NCI-H510A treated with DMSO at 0.1 percent for 48 hours (cell line): ENCODE results near the gene C3orf20.

ENCODE experiments used
- DNase-seq: peaks from one replicate; lab custom pipeline; 2025; lab: John Stamatoyannopoulos, UW

C3orf20 gene

GRCh38 chr3:14775011-14775410 is 100.1 kb downstream of the C3orf20 start:
- no peak for DNase-seq

DNA sequence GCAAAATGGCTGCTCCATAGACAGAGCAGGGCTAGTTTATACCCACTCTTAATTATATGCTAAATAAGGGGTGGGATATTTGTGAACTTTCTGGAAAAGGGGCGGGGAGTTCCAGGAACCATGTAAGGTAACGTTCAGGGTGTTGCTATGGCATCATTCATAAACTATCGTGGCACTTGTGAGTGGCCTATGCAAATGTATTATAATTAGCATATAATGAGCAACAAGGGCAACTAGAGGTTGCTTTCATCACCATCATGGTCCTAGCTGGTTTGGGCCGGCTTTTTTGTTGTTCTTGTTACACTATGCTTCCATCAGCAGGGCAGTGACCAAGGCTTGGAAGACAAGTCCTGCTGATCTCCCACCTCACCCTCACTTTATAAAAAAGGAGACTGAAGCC is 100.6 kb downstream of the C3orf20 start:
- DNase-seq, result no peak

DNA sequence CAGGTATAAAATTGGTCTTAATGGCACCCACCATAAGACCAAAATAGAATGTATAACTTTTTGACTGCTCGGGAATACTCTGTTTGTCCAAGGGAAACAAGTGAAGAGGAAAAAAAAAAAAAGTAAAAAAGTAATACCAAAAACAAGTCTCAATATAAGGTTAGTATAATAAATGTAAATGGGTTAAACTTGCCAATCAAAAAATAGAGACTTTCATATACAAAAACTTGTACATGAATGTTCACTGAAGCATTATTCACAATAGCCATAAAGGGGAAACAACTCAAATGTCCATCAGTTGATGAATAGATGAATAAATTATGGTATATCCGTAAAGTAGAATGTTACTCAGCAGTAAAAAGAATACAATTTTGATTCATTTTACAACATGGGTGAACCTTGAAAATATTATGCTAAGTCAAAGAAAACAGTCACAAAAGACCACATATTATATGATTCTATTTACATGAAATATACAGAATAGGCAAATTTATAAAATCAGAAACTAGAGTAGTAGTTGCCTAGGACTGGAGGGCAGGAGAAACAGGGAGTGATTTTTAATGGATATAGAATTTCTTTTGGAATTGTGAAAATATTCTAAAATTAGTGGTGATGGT is 104.2 kb downstream of the C3orf20 start:
- no peak for DNase-seq

DNA sequence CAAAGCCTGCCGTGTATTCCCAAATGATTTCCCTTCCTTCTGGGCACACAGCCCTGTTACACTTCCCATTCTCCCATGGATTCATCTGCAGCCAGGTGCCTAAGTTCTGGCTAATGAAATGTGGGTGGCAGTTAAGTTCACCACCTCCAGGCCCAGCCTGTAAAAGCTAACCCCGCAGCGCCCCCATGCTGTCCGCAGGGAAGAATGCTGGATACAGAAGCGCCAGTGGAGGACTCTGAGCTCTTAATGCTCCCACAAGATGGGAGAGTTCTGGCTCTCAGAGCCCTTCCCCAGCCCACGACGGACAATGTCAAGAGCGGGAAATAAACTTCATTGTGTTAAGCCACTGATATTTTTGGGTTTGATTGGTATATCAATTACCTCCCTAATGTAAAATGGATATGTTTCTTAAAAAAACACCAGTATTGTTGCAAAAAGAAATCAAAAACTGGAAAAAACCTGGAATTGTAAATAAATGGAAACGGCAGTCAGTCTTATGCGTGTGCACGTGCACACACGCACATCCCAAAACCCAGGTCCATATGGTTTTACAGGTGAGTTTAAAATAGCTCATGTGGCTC is 106.1 kb downstream of the C3orf20 start:
- peak; percentile 2 for DNase-seq

- DNase-seq, result no peak
These were observed 108.6 kb downstream of the C3orf20 start for GRCh38 chr3:14783480-14784086.

GRCh38 chr3:14784087-14784681 is 109.2 kb downstream of the C3orf20 start:
- no peak for DNase-seq

- DNase-seq, result no peak
These were observed 110.5 kb downstream of the C3orf20 start for GRCh38 chr3:14785207-14786155.

GRCh38 chr3:14786369-14786768 is 111.4 kb downstream of the C3orf20 start:
- DNase-seq, result no peak

GRCh38 chr3:14787630-14788029 is 112.7 kb downstream of the C3orf20 start:
- no peak for DNase-seq

DNA sequence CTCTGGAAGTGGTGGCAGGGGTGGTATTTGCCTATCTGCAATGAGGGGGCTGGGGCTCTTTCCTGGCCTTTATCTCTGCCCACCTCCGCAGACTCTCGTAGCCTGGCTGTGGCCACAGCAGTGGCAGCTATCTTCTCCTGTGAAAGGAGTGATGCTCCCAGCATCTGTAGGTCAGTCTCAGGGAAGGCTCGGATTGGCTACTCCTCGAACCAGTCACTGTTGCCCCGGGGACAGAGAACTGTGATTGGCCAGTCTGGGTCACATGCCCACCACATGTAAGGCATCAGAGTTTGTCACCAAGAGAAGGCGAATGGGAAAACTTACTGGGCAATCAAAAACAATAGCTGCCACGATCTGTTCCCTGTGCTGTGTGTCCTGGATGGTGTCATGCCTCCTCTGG is 113.7 kb downstream of the C3orf20 start:
- DNase-seq, result no peak

DNA sequence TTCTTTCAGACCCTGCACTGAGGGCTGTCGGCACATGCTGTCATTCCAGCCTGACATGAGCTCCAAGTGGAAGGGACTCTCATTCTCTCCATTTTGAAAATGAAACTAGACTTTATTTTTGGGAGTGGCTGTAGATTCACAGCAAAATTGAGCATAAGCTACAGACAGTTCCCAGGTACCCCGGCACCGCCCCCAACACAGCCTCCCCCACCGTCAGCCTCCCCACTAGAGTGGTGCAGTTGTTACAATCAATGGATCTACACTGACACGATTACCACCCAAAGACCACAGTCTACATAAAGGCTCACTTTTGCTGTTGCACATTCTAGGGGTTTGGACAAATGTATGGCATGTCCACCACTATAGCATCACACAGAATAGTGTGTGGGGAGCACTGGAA is 114.3 kb downstream of the C3orf20 start:
- no peak for DNase-seq

- no peak for DNase-seq
These were observed 114.8 kb downstream of the C3orf20 start for GRCh38 chr3:14789640-14790285.

- no peak for DNase-seq
These were observed 116.5 kb downstream of the C3orf20 start for GRCh38 chr3:14791343-14791945.

DNA sequence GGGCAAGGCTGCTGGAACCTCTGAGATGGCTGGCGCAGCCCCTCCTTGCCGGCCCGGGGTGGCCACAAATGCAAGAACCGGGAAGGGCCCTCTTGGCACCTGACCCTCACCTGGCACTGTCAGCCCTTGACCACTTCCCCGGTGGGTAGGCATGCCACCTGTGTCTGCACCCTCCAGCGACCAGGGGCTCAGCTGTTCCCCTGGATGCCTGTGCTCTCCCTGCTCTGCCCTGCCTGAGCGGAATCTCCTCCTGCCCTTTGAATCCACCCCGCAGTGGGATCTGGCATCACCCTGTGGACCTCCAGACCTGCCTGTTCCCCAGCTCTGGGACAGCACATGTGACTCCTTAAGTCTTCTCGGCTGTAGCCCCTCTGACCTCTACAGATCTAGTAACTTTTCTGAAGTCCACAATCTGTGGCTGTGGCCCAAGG is 117.8 kb downstream of the C3orf20 start:
- DNase-seq, result no peak

DNA sequence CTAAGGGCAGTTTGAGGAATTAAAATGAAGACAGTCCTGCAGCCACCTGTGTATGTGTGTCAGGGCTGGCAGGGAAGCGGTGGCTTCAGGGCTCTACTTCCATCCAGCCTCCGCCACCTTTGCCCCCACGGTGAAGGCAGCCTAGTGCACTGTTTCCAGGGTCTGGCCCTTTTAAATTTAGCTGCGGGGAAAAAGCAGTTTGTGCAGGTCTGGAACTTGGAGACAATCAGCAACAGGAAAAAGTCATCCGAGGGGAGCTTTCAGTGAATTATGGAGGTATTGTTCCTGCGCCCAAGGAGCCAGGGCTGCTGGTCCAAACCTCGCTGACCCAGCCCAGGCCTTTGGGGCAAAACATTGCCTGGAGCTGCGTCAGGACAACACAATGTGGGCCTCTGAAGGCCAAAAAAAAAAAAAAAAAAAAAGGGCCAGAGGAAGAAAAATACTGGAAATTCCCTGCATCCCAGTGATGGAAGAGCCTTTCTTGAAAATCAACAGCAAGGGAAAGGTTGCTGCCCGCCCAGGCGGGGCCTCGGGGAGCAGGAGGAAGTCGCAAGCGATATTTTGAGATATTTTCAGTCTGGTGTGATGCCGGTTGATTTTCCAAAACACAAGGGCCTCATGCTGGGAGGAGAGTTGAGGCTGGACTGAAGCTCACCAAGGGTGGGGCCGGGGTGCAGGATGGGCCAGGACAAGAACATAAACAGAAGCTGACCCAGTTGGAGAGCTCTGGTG is 118.4 kb downstream of the C3orf20 start:
- DNase-seq, result no peak

GRCh38 chr3:14793858-14794234 is 118.9 kb downstream of the C3orf20 start:
- no peak for DNase-seq

GRCh38 chr3:14794435-14794834 is 119.5 kb downstream of the C3orf20 start:
- no peak for DNase-seq

GRCh38 chr3:14795996-14796395 is 121.1 kb downstream of the C3orf20 start:
- no peak for DNase-seq

GRCh38 chr3:14796403-14797077 is 121.6 kb downstream of the C3orf20 start:
- DNase-seq, result no peak

- DNase-seq, result no peak
These were observed 122.8 kb downstream of the C3orf20 start for GRCh38 chr3:14797731-14798130.
